GF-D8 (cell line): ENCODE data around the gene SCRN1.
"Not testable (repeated sequence)": the region's sequence is repeated elsewhere in the genome, so short reads cannot be mapped to it uniquely, and the experiment has no call there.

Experiments used
- DNase-seq: peaks from one replicate; lab custom pipeline; 2025; lab: John Stamatoyannopoulos, UW

Gene SCRN1

GRCh38 chr7:29926216-29926615 lies 63.4 kb downstream of the SCRN1 start:
- DNase-seq: no peak

GRCh38 chr7:29924684-29925083 lies 64.9 kb downstream of the SCRN1 start:
- DNase-seq: no peak

DNA sequence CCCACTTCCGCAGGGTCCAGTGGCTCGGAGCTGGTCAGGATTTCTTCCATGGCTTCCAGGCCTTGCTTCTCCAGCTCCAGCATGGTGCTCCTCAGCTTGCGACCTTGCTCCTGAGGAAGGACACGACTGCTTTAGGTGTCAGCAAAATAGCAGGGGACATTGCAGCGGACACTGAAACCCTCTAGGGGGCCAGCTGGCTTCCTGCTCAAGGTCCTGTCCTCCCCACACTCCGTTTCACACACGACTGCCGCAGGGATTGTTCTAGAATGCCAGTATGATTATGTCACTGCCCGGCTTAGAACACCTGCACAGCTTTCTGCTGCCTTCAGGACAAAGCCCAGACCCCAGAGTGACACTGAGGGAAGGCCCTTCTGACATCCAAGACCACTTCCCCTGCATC lies 65.6 kb downstream of the SCRN1 start:
- no peak for DNase-seq

DNA sequence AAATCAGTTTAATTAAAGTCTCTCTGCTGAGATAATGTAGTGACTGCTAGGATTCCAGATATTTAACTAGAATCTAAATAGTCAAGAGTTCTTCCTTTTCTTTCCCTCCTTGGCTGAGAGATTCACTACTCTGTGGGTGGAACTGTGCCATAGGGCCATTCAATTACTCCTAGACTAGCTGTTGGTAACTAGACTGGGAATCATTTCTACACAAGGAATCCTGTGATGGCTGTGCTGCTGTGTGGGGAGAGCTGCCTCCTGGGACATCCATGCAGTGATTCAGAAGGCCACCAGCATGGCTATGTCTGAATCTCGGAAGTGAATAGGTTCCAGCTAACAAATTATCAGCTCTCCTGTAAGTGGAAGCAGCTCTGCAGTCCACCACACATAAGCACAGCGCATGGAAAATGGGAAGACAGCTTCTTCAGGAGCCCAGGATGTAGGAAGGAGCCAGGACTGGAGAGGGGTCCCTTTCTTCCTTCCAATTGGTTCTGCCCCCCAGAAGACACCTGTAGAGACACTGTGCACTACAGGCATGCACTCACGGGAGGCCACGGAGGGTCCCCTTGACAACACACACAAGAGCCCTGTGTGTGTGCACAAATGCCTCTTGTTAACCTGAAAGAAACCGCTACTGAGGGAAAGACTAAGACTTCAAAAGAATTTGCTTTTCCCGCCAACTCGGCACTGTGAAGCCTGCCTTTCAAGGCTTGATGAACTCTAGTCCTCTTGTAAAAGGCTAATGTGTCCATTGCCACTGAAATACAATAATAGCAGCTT lies 66.5 kb downstream of the SCRN1 start:
- no peak for DNase-seq

- DNase-seq: peak; percentile 7
Measured at GRCh38 chr7:29921404-29922010, 68.1 kb downstream of the SCRN1 start.

- no peak for DNase-seq
Measured at GRCh38 chr7:29920491-29920890, 69.1 kb downstream of the SCRN1 start.

DNA sequence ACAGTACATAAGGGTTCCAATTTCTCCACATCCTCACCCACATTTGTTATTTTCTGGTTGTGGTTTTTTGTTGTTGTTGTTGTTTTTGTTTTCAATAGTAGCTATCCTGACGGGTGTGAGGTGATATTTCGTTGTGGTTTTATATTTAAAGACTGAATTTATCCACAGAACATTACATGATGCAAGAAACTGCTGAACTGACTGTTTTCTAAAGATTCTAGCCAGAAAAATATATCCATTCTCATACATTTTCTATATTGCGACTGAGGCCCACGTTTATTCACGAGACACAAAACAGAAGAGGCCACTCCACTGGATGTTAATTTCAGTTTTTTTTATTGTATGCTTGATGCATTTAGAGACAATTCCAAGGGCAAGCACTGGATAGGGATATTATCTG lies 69.8 kb downstream of the SCRN1 start:
- DNase-seq: no peak

DNA sequence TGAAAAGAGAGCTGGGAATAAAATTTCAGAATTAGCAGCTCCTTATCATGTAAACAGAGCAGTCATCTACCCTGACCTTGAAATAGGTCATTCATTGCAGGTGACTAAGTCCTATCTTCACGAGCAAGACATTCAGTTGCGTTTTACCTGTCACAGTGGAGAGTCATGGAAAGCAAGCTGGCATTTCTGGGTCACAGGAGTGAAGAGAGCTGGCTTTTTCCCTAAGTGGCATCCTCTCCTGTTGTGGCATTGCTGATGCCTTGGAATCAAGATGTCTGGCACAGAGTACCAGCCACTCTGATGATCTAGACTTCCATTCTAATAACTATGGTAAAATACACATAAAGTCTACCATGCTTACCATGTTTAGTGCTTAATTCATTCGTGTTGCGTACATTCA lies 70.8 kb downstream of the SCRN1 start:
- DNase-seq: no peak

GRCh38 chr7:29917641-29918040 lies 72.0 kb downstream of the SCRN1 start:
- DNase-seq: no peak

GRCh38 chr7:29915481-29916215 lies 74.0 kb downstream of the SCRN1 start:
- no peak for DNase-seq

DNA sequence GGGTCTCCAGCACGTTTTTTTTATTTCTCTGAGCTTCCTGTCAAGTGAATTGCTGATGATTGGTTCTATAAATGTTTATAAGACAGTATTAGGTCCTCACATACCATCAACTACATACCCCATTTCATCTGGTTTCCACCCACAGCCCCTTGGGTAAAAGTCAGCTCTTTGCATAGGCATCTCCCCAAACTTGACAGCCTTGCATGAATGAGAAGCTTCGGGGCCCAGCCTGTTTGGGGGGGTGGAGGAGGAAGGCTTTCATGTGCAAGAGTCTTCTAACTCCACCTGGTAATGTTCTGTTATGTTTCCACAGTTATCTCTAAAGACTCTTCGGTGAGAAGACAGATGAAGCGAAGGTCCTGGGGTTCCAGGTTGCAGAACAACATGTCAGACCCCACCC lies 75.4 kb downstream of the SCRN1 start:
- DNase-seq: no peak

DNA sequence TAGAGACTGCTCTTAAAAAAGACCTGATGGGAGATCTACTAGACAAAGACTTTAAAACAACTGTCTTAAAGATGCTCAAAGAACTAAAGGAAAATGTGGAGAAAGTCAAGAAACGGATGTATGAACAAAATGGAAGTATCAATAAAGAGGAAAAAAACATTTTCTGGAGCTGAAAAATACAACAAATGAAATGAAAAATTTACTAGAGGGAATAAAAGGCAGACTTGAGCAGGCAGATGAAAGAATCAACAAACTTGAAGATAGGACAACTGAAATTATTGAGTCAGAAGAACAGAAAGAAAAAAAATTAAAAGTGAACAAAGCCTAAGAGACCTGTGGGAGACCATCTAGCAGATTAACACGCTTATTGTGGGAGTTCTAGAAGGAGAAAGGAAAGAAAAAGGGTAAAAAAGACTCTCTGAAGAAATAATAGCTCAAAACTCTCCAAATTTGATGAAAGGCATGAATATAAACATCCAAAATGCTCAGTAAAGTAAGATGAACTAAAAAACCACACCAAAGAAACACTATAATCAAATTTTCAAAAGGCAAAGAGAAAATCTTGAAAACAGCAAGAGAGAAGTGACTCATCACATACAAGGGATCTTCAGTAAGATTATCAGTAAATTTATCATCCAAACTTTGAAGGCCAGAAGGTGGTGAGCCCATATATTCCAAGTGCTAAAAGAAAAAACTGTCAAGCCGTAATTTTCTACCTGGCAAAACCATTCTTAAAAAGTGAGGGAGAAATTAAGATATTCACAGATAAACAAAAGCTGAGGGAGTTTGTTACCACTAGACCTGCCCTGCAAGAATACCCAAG lies 83.2 kb downstream of the SCRN1 start:
- DNase-seq: no peak

GRCh38 chr7:29900745-29901144 lies 88.9 kb downstream of the SCRN1 start:
- no peak for DNase-seq

DNA sequence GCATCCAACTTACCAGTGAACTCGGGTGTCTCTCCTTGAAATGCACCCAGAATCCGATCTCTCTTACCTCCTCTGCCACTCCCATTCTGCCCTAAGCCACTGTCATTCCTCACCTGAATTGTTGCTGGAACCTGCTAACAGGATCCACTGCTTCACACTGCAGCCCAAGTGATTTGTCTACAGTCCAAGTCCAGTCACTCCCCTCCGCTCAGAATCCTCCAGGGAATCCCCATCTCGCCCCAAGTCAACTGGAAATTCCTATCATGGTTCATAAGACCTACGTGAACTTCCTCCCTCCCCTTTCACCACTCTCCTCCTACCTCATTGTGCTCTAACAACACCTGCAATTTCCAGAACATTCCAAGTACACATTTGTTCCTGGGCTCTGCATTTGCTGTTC lies 91.3 kb downstream of the SCRN1 start:
- DNase-seq: no peak

DNA sequence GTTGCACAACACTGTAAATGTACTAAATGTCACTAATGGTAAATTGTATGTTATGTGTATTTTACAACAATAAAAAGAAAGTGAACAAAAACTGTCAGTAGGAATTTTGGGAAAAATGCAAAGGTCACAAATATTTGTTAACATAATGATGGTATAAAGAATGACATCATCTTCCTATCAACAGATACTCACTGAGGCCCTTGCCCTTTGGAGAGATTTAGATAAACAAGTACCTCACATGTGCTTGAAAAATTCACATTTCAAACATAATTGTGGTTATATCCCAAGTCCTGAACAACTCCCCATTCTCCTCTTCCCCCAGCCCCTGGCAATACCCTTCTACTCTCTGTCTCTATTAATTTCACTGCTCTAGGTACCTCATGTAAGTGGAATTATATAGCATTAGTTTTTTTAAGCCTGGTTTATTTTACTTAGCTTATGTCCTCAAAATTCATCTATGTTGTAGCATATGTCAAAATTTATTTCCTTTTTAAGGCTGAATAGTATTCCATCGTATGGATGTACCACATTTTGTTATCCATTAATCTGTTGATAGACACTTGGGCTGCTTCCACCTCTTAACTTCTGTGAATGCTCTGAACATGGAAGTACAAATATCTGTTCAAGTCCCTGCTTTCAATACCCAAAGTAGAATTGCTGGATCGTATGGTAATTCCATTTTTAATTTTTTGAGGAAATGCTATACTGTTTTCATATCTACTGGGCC lies 92.8 kb downstream of the SCRN1 start:
- DNase-seq: no peak

- no peak for DNase-seq
Measured at GRCh38 chr7:29895559-29895958, 94.0 kb downstream of the SCRN1 start.

DNA sequence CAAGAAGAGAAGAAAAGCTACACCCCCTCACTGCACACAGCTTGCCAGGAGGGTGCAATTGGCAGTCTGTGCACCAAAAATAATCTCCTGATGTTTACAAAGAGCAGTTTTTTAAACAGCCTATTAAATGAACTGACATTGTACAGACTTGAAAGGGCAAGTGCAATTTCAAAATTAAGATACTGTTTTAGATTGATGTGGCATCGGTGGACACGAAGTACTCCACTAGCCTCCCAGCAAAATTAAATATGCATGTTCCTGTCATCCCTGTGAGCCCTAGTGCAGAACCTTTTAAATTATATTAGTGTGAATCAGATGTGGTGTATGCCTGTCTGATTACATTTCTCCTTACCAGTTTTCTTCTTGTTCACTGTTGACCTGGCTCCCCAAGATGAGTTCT lies 95.3 kb downstream of the SCRN1 start:
- no peak for DNase-seq

- DNase-seq: no peak
Measured at GRCh38 chr7:29893351-29893965, 96.1 kb downstream of the SCRN1 start.

DNA sequence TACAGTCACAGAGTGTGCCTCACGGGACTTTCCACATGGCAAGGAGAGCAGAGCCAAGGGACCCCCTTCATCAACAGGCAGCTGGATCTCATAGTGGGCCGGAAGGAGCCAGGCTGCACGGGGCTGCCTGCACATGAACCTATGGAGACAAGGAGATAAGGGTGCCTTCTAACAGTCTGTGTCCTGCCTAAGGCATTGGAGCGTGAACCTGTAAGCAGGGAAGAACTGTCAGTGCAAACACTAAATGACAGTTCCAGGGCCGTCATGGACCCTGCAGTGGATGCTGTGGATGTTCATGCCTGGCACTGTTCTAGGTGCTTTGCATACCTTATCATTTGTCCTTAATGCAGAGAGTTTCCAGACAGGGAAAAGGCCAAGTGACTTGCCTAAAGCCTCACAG lies 97.4 kb downstream of the SCRN1 start:
- no peak for DNase-seq

- DNase-seq: no peak
Measured at GRCh38 chr7:29891766-29892165, 97.8 kb downstream of the SCRN1 start.

GRCh38 chr7:29890786-29891185 lies 98.8 kb downstream of the SCRN1 start:
- DNase-seq: not testable (repeated sequence)
